Measurements from ENCODE around the gene RUNX2. TPM values are rescaled to one million over a fixed set of nuclear protein-coding genes. Genes with fewer than 3 reads are reported as not detected.
"Not testable (repeated sequence)": the region's sequence is repeated elsewhere in the genome, so short reads cannot be mapped to it uniquely, and the experiment has no call there.

Gene RUNX2
- total and polyA plus RNA-seq, 10 of the 15 experiments (the other 5 are each of a cell fraction or from before 2014, with no cell fraction given), result 0.01 to 0.77 (median 0.15) TPM; not detected in 3

DNA sequence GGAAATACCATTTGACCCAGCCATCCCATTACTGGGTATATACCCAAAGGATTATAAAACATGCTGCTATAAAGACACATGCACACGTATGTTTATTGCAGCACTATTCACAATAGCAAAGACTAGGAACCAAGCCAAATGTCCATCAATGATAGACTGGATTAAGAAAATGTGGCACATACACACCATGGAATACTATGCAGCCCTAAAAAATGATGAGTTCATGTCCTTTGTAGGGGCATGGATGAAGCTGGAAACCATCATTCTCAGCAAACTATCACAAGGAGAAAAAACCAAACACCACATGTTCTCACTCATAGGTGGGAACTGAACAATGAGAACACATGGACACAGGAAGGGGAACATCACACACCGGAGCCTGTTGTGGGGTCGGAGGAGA lies 41.4 kb upstream of the RUNX2 start:
- ATAC-seq, result not testable (repeated sequence)

GRCh38 chr6:45289751-45290514 lies 38.2 kb upstream of the RUNX2 start:
- Histone ChIP-seq H2AFZ (ENCODE audit: control insufficient read depth, low read depth, low read length) (no peak overlapping the region), H3K27ac (ENCODE audit: control insufficient read depth, insufficient read depth) (no peak overlapping the region), H3K4me1 (ENCODE audit: control insufficient read depth, insufficient read depth, low read length) (no peaks in the 10 kb centered on the region), H4K20me1 (ENCODE audit: control insufficient read depth, insufficient read depth) (no peaks in the 10 kb centered on the region), H3K4me2 (ENCODE audit: control insufficient read depth, insufficient read depth) (no peak overlapping the region), H3K27me3 (replicated peaks in 1 of 2; ENCODE audit: control insufficient read depth in 2 of 2, insufficient read depth in 2 of 2, low read length in 1 of 2) (no peaks in the 10 kb centered on the region), H3K9me3 (replicated peaks; ENCODE audit: control insufficient read depth, insufficient read depth, low read length) (no peaks in the 10 kb centered on the region), H3K4me3 (no peak overlapping the region), H3K9ac (ENCODE audit: control insufficient read depth, insufficient read depth, low read length) (no peak overlapping the region), H3K79me2 (ENCODE audit: control insufficient read depth, insufficient read depth, low read length) (no peaks in the 10 kb centered on the region), H3K36me3 (ENCODE audit: control insufficient read depth in 2 of 2, insufficient read depth in 2 of 2, low read length in 1 of 2) (no peaks in the 10 kb centered on the region)
- in situ Hi-C loops (cut with MboI) (no loop called here), intact Hi-C loops (cut with micrococcal nuclease; ENCODE audit: unreplicated experiment) (no loop called here)
- POLR2A ChIA-PET, result no interaction called here
- TF ChIP-seq HSF1 (IDR thresholded peaks at IDR 0.05; ENCODE audit: low read depth, low read length) (no peak), ESRRA (IDR thresholded peaks at IDR 0.05; ENCODE audit: low read length) (no peak)
- ATAC-seq (no peak), FAIRE-seq (no peak), DNase-seq (ENCODE audit: low read depth, low spot score) (no peak)
- 52% methylated on average over 5 of the region's 5 CpGs for WGBS (ENCODE audit: insufficient coverage, insufficient replicate concordance, low lambda C conversion rate, missing lambda C conversion rate)
- RAD21 ChIA-PET (ENCODE audit: unreplicated experiment), result no interaction called here
- BruUV-seq (replicated peaks), result no TSS peak
- CTCF ChIA-PET, result interaction anchor here (1.0 kb wide), 1 partner anchor 19 kb away, joined by 4 read pairs; no protein-coding TSS in a partner anchor
- SMC1A ChIA-PET (ENCODE audit: uncharacterized antibody, unreplicated experiment), result interaction anchor here (0.5 kb wide), 1 partner anchor 98 kb away, joined by 3 read pairs; no protein-coding TSS in a partner anchor

More for the DNA sequence above, 41.4 kb upstream of the RUNX2 start:
- H2AFZ ChIP-seq (ENCODE audit: control insufficient read depth, low read depth, low read length); H3K4me2 ChIP-seq (ENCODE audit: control insufficient read depth, insufficient read depth); in situ Hi-C loops (cut with MboI); RAD21 ChIA-PET (ENCODE audit: unreplicated experiment); SMC1A ChIA-PET (ENCODE audit: uncharacterized antibody, unreplicated experiment); CTCF ChIA-PET; POLR2A ChIA-PET; H3K27me3 ChIP-seq (replicated peaks in 1 of 2; ENCODE audit: control insufficient read depth in 2 of 2, insufficient read depth in 2 of 2, low read length in 1 of 2); BruUV-seq (replicated peaks); H3K79me2 ChIP-seq (ENCODE audit: control insufficient read depth, insufficient read depth, low read length); H3K27ac ChIP-seq (ENCODE audit: control insufficient read depth, insufficient read depth); H4K20me1 ChIP-seq (ENCODE audit: control insufficient read depth, insufficient read depth); DNase-seq (ENCODE audit: low read depth, low spot score); H3K9ac ChIP-seq (ENCODE audit: control insufficient read depth, insufficient read depth, low read length); H3K4me3 ChIP-seq; FAIRE-seq; H3K9me3 ChIP-seq (replicated peaks; ENCODE audit: control insufficient read depth, insufficient read depth, low read length); H3K4me1 ChIP-seq (ENCODE audit: control insufficient read depth, insufficient read depth, low read length); intact Hi-C loops (cut with micrococcal nuclease; ENCODE audit: unreplicated experiment); H3K36me3 ChIP-seq (ENCODE audit: control insufficient read depth in 2 of 2, insufficient read depth in 2 of 2, low read length in 1 of 2): not testable (repeated sequence)
- WGBS (ENCODE audit: insufficient coverage, insufficient replicate concordance, low lambda C conversion rate, missing lambda C conversion rate), result 80% methylated on average over 3 of the region's 3 CpGs
